K562 (cell line): ENCODE data around the gene IQCE. TPM values are rescaled to one million over a fixed set of nuclear protein-coding genes. Genes with fewer than 3 reads are reported as not detected.

Experiments
- ATF3 ChIP-seq, 2 experiments: fragments of 450-650 bp in 1 of 2; sonication (generic) in 1 of 2; formaldehyde crosslinking in 1 of 2; IDR thresholded peaks in 1 of 2; conservative IDR thresholded peaks in 1 of 2; 2 replicates each; pipeline versions ENCODE4 v1.6.1 to v1.8.1; 2016 to 2023; ENCODE audit warnings: mild to moderate bottlenecking in 2 of 2, moderate library complexity in 2 of 2, inconsistent platforms in 1 of 2, missing genetic modification reagents in 1 of 2
- CBFA2T3 ChIP-seq: fragments of 450-650 bp; IDR thresholded peaks from 2 replicates; pipeline ENCODE4 v1.6.1; 2017
- DPF2 ChIP-seq: fragments of 450-650 bp; IDR thresholded peaks from 2 replicates; pipeline ENCODE4 v1.6.1; 2016
- E2F5 ChIP-seq: sonication (generic); formaldehyde crosslinking; IDR thresholded peaks from 2 replicates; pipeline ENCODE4 v1.8.0; 2022; ENCODE audit warnings: mild to moderate bottlenecking, missing genetic modification reagents
- ELK1 ChIP-seq: sonication (generic); formaldehyde crosslinking; IDR thresholded peaks from 2 replicates; pipeline ENCODE4 v1.8.1; 2022; ENCODE audit warnings: missing genetic modification reagents
- FOXA3 ChIP-seq, 2 experiments: fragments of 450-650 bp in 1 of 2; sonication (generic) in 1 of 2; formaldehyde crosslinking; IDR thresholded peaks in 1 of 2; conservative IDR thresholded peaks in 1 of 2; 2 replicates each; pipeline versions ENCODE4 v1.4.0 to v1.8.0; 2020 to 2022; ENCODE audit warnings: mild to moderate bottlenecking in 2 of 2, missing genetic modification reagents in 1 of 2
- HOXB6 ChIP-seq: fragments of 250-450 bp; sonication (Bioruptor Pico); IDR thresholded peaks from 2 replicates; pipeline ENCODE4 v1.5.1; 2022; ENCODE audit warnings: mild to moderate bottlenecking, borderline replicate concordance
- JUN ChIP-seq, 2 experiments: sonication (generic) in 1 of 2; formaldehyde crosslinking in 1 of 2; IDR thresholded peaks; 2 replicates each; pipeline versions ENCODE4 v1.6.1 to v1.8.0; 2012 to 2022; ENCODE audit warnings: borderline replicate concordance in 2 of 2, mild to moderate bottlenecking in 2 of 2, improper control_type of control experiment in 1 of 2, low read depth in 1 of 2, low read length in 1 of 2, missing genetic modification reagents in 1 of 2
- MYNN ChIP-seq, 2 experiments: sonication (generic); formaldehyde crosslinking in 1 of 2; IDR thresholded peaks; 2 replicates each; pipeline versions ENCODE4 v1.5.0 to v1.6.1; 2016 to 2020; ENCODE audit warnings: antibody characterized with exemption in 1 of 2, missing genetic modification reagents in 1 of 2
- NR1H2 ChIP-seq: sonication (generic); formaldehyde crosslinking; IDR thresholded peaks from 2 replicates; pipeline ENCODE4 v1.4.0; 2020; ENCODE audit warnings: mild to moderate bottlenecking, missing genetic modification reagents
- RBBP5 ChIP-seq: fragments of 200-600 bp; sonication (generic); IDR thresholded peaks from 2 replicates; pipeline ENCODE4 v1.6.1; 2012; ENCODE audit warnings: borderline replicate concordance, mild to moderate bottlenecking, low read length, control low read depth, inconsistent platforms; ENCODE audit not compliant: insufficient read depth, poor library complexity, severe bottlenecking
- SMARCC2 ChIP-seq: fragments of 450-650 bp; IDR thresholded peaks from 2 replicates; pipeline ENCODE4 v1.6.1; 2017; ENCODE audit warnings: antibody characterized with exemption, moderate library complexity, mild to moderate bottlenecking, low read depth
- SMARCE1 ChIP-seq: fragments of 450-650 bp; IDR thresholded peaks from 2 replicates; pipeline ENCODE4 v1.7.1; 2016; ENCODE audit warnings: mild to moderate bottlenecking
- TFAP4 ChIP-seq: sonication (generic); formaldehyde crosslinking; IDR thresholded peaks from 2 replicates; pipeline ENCODE4 v1.8.0; 2022; ENCODE audit warnings: missing genetic modification reagents, mild to moderate bottlenecking, moderate library complexity, borderline replicate concordance
- ZBTB7A ChIP-seq: IDR thresholded peaks from 2 replicates; pipeline ENCODE4 v1.6.1; 2011; ENCODE audit warnings: low read depth, mild to moderate bottlenecking, low read length, moderate library complexity, borderline replicate concordance; ENCODE audit not compliant: control insufficient read depth
- ZNF263 ChIP-seq: sonication (generic); formaldehyde crosslinking; IDR thresholded peaks from 2 replicates; pipeline ENCODE4 v1.8.0; 2022; ENCODE audit warnings: mild to moderate bottlenecking, missing genetic modification reagents, borderline replicate concordance
- ZNF384 ChIP-seq: IDR thresholded peaks from 2 replicates; pipeline ENCODE4 v1.6.1; 2012; ENCODE audit warnings: low read depth, low read length, improper control_type of control experiment
- polyA plus RNA-seq, 8 experiments: library from polyadenylated mRNA; depleted of rRNA in 4 of 8; stranded (reverse) in 5 of 8; unstranded in 3 of 8; fragments of >200 nt; fragmentation: Nextera tagmentation in 2 of 8; fragmentation: Illumina TruSeq in 1 of 8; extraction: Ambion mirVana in 2 of 8; extraction: Trizol in 1 of 8; gene quantifications; 2 replicates each; pipeline versions ENCODE4 v1.2.1 to v1.2.3, GENCODE V29; 2011 to 2014; ENCODE audit warnings: inconsistent platforms in 1 of 8, missing spikeins in 1 of 8
- total RNA-seq, 7 experiments: library from RNA; depleted of rRNA in 6 of 7; stranded (reverse); fragments of >200 nt in 6 of 7; fragmentation: Illumina TruSeq in 2 of 7; extraction: Trizol in 2 of 7; gene quantifications; 2 replicates each; pipeline versions ENCODE4 v1.2.1 to v1.2.3, GENCODE V29; 2011 to 2021; ENCODE audit warnings: low replicate concordance in 1 of 7

IQCE gene
- total and polyA plus RNA-seq, 9 of the 15 experiments (the other 6 are each of a cell fraction or from before 2014, with no cell fraction given): 0.18 to 8.5 (median 4.2) TPM

- peak; percentile 79 for TF ChIP-seq ATF3 (IDR thresholded peaks at IDR 0.05)
- no peak for TF ChIP-seq ATF3 (CRISPR knock-in tag; conservative IDR thresholded peaks at IDR 0.05)
- TF ChIP-seq ELK1 (CRISPR knock-in tag): no peak
- peak; percentile 23 for TF ChIP-seq RBBP5
- TF ChIP-seq DPF2: peak; percentile 69
- no peak for TF ChIP-seq E2F5 (CRISPR knock-in tag)
- no peak for TF ChIP-seq NR1H2 (CRISPR knock-in tag)
- TF ChIP-seq FOXA3 (CRISPR knock-in tag; conservative IDR thresholded peaks at IDR 0.05 in 1 of 2, IDR thresholded peaks at IDR 0.05 in 1 of 2): peak; percentile 6 to 42; a peak in 1 of 4 replicates
- peak; percentile 68; the same call in 1 of the 2 replicates for TF ChIP-seq JUN (IDR thresholded peaks at IDR 0.05; ENCODE audit: borderline replicate concordance, low read depth, low read length)
- no peak for TF ChIP-seq JUN (CRISPR knock-in tag; IDR thresholded peaks at IDR 0.05; ENCODE audit: borderline replicate concordance)
- no peak; the same call in none of the 2 replicates for TF ChIP-seq MYNN (IDR thresholded peaks at IDR 0.05)
- 0 out of 2 replicates have a peak, but pooled peaks have one; percentile 38 for TF ChIP-seq MYNN (CRISPR knock-in tag; IDR thresholded peaks at IDR 0.05)
- 0 out of 2 replicates have a peak, but pooled peaks have one; percentile 38 for TF ChIP-seq SMARCC2
- TF ChIP-seq SMARCE1: peak; percentile 68; the same call in 1 of the 2 replicates
- TF ChIP-seq HOXB6 (CRISPR knock-in tag): no peak
- TF ChIP-seq ZNF263: peak; percentile 62; the same call in 1 of the 2 replicates
- TF ChIP-seq CBFA2T3: 0 out of 2 replicates have a peak, but pooled peaks have one; percentile 13
- peak; percentile 53; the same call in 1 of the 2 replicates for TF ChIP-seq ZBTB7A
- TF ChIP-seq ZNF384: peak; percentile 84
- peak; percentile 59; the same call in 1 of the 2 replicates for TF ChIP-seq TFAP4 (CRISPR knock-in tag)
Observed at GRCh38 chr7:2527505-2528467, 31.0 kb upstream of the IQCE start (continued).
